Lung (tissue), 12 donors: ENCODE data around the gene LAMC3. TPM values are rescaled to one million over a fixed set of nuclear protein-coding genes. Genes with fewer than 3 reads are reported as not detected.
"Not testable (repeated sequence)": the region's sequence is repeated elsewhere in the genome, so short reads cannot be mapped to it uniquely, and the experiment has no call there.

Experiments
- ATAC-seq: fragments of 200-7000 bp; cut with Tn5 transposase; one replicate; pipeline ENCODE4 v1.9.1; 2020; ENCODE audit warnings: moderate number of reproducible peaks; ENCODE audit not compliant: insufficient read depth, low FRiP score
- DNase-seq, 3 donors: peaks; one replicate each; pipeline ENCODE4 v3.0.0-alpha.2; 2013 to 2017
- H3K27ac ChIP-seq, 2 donors: one replicate each; pipeline ENCODE4 v1.5.1; 2013; ENCODE audit warnings: mild to moderate bottlenecking in 2 of 2, moderate library complexity in 2 of 2, control low read depth in 1 of 2, inconsistent platforms in 1 of 2, low read depth in 1 of 2, low read length in 1 of 2
- H3K27me3 ChIP-seq, 3 donors: one replicate each; pipeline ENCODE4 v1.5.1; 2013; ENCODE audit warnings: low read length in 2 of 3; ENCODE audit not compliant: control insufficient read depth in 3 of 3, insufficient read depth in 3 of 3
- H3K36me3 ChIP-seq, 4 donors: one replicate each; pipeline ENCODE4 v1.5.1; 2013; ENCODE audit warnings: low read length in 4 of 4, mild to moderate bottlenecking in 1 of 4, moderate library complexity in 1 of 4; ENCODE audit not compliant: control insufficient read depth in 4 of 4, insufficient read depth in 4 of 4
- H3K4me1 ChIP-seq, 5 donors: one replicate each; pipeline ENCODE4 v1.5.1; 2013; ENCODE audit warnings: low read length in 5 of 5, mild to moderate bottlenecking in 2 of 5, moderate library complexity in 1 of 5; ENCODE audit not compliant: control insufficient read depth in 5 of 5, insufficient read depth in 5 of 5
- H3K4me3 ChIP-seq: one replicate; pipeline ENCODE4 v1.5.1; 2013; ENCODE audit warnings: mild to moderate bottlenecking, control low read depth, moderate library complexity
- H3K9ac ChIP-seq, 2 donors: one replicate each; pipeline ENCODE4 v1.5.1; 2013; ENCODE audit warnings: low read length in 2 of 2, control low read depth in 1 of 2; ENCODE audit not compliant: insufficient read depth in 1 of 2
- H3K9me3 ChIP-seq, 4 donors: one replicate each; pipeline ENCODE4 v1.5.1; 2013; ENCODE audit warnings: low read length in 3 of 4, mild to moderate bottlenecking in 1 of 4, moderate library complexity in 1 of 4; ENCODE audit not compliant: control insufficient read depth in 4 of 4, insufficient read depth in 3 of 4
- CTCF ChIP-seq: IDR thresholded peaks from 2 replicates; pipeline ENCODE4 v1.5.1; 2012; ENCODE audit warnings: mild to moderate bottlenecking; ENCODE audit errors: control extremely low read depth, extremely low read depth
- WGBS, 2 donors: extraction: QIAGEN DNeasy Blood & Tissue Kit; methylation state at CpG; one replicate each; pipeline ENCODE4 v1.1.7; 2013; 5-methylcytosine and 5-hydroxymethylcytosine counted together
- polyA plus RNA-seq, 2 donors: library from polyadenylated mRNA; stranded (reverse); fragments of 200-250 nt; gene quantifications; one replicate each; pipeline ENCODE4 v1.2.1, GENCODE V29; 2013
- total RNA-seq, 2 donors: library from RNA; depleted of rRNA in 1 of 2; stranded (reverse); fragments of >200 nt in 1 of 2; gene quantifications; one replicate each; pipeline ENCODE4 v1.2.1, GENCODE V29; 2014 to 2021
- donor health status: control.
- donor health status: control.
- donor health status: Bipolar disorder and iron deficiency.
- donor health status: healthy.
- donor health status: DM: yes; HTN: yes; CAD: no.

LAMC3 gene
- total and polyA plus RNA-seq, 4 donors = 10.5 to 24.3 (median 14.1) TPM

GRCh38 chr9:130997925-130998596, 10.9 kb upstream of the LAMC3 start:
- no peaks in the 10 kb centered on the region for H3K36me3 ChIP-seq
- H3K9ac ChIP-seq = no peak overlapping the region
- H3K4me1 ChIP-seq = peaks cover 0 to 10% (median 0%) of the 10 kb centered on the region in 5 donors
- H3K9me3 ChIP-seq = peaks cover 0 to 3% (median 0%) of the 10 kb centered on the region in 4 donors
- TF ChIP-seq CTCF = no peak
- H3K27me3 ChIP-seq = peaks cover 0 to 14% (median 0%) of the 10 kb centered on the region in 3 donors
- H3K4me3 ChIP-seq = no peak overlapping the region
- 37 to 40% methylated on average over 27 to 28 of the region's 28 CpGs for WGBS, 2 donors
- DNase-seq (peak; percentile 60 to 74 (median 65)), ATAC-seq (no peak)
- H3K27ac ChIP-seq = no peak overlapping the region

- Histone ChIP-seq H3K4me3 (no peak overlapping the region), H3K27me3 (peaks cover 0 to 14% (median 0%) of the 10 kb centered on the region in 3 donors), H3K9ac (no peak overlapping the region), H3K9me3 (peaks cover 0 to 3% (median 0%) of the 10 kb centered on the region in 4 donors), H3K36me3 (no peaks in the 10 kb centered on the region), H3K27ac (no peak overlapping the region), H3K4me1 (peaks cover 0 to 10% (median 0%) of the 10 kb centered on the region in 5 donors)
- no peak for ATAC-seq
- TF ChIP-seq CTCF = no peak
- WGBS, 2 donors = 62 to 73% methylated on average over 22 of the region's 22 CpGs
- DNase-seq = no peak
Measured at GRCh38 chr9:130998597-130999244, 10.3 kb upstream of the LAMC3 start.

DNA sequence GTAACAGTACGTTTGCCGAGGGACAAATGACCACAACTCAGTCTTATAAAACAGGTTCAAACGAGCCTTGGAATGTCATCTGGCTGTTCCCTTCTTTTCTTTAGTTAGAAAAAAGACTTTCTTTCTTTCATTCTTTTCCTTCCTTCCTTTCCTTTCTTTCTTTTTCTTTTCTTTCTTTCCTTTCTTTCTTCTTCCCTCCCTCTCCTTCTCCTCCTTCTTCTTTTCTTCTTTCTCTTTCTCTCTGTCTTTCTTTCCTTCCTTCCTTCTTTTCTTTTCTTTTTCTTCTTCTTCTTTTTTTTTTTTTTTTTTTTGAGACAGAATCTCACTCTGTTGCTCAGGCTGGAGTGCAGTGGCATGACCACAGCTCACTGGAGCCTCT, 9.7 kb upstream of the LAMC3 start:
- DNase-seq (no peak), ATAC-seq (no peak)
- TF ChIP-seq CTCF = no peak
- Histone ChIP-seq H3K36me3 (no peaks in the 10 kb centered on the region), H3K27ac (no peak overlapping the region), H3K9ac (no peak overlapping the region), H3K27me3 (peaks cover 0 to 14% (median 0%) of the 10 kb centered on the region in 3 donors), H3K4me3 (no peak overlapping the region), H3K4me1 (peaks cover 0 to 10% (median 0%) of the 10 kb centered on the region in 5 donors), H3K9me3 (peaks cover 0 to 4% (median 0%) of the 10 kb centered on the region in 4 donors)
- 65 to 66% methylated on average over 3 of the region's 3 CpGs for WGBS, 2 donors

DNA sequence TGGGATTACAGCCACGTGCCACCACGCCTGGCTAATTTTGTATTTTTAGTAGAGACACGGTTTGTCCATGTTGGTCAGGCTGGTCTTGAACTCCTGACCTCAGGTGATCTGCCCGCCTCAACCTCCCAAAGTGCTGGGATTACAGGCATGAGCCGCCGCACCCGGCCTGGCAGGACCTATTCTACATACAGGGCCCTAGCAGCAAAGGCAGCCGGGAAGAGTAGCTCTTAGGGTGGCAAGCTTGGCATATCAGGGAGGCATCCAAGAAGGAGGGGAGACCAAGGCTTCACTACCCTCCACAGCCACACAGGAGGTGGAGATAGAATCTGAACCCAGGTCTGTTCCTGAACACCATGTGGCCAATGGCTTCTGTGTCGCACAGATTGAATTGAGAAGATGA, 8.4 kb upstream of the LAMC3 start:
- WGBS, 2 donors = 87 to 96% methylated on average over 9 of the region's 9 CpGs
- not testable (repeated sequence) for H3K9ac ChIP-seq, H3K27ac ChIP-seq, ATAC-seq, H3K4me1 ChIP-seq, H3K4me3 ChIP-seq, DNase-seq, H3K36me3 ChIP-seq, H3K9me3 ChIP-seq
- peaks cover 0 to 14% (median 0%) of the 10 kb centered on the region in 3 donors for H3K27me3 ChIP-seq
